ENCODE results near the gene SLC6A7.

GRCh38 chr5:150223474-150223873 is 33.6 kb downstream of the SLC6A7 start:
- TF ChIP-seq POLR2AphosphoS5 (IDR thresholded peaks at IDR 0.05) = no peak
- TF ChIP-seq CTCF (IDR thresholded peaks at IDR 0.05) = no peak
